NB4 (cell line): ENCODE data around the gene WNT7B.

Experiments used
- CTCF ChIP-seq: IDR thresholded peaks from one replicate; pipeline ENCODE4 v1.5.1; 2012; ENCODE audit warnings: low read depth, low read length
- MAX ChIP-seq: IDR thresholded peaks from 2 replicates; pipeline ENCODE4 v1.6.1; 2011; ENCODE audit warnings: low read depth, low read length
- POLR2A ChIP-seq: IDR thresholded peaks from 2 replicates; pipeline ENCODE4 v1.6.1; 2011; ENCODE audit warnings: mild to moderate bottlenecking; ENCODE audit not compliant: insufficient read length; ENCODE audit errors: extremely low read depth

GRCh38 chr22:46021577-46021976 lies 44.6 kb upstream of the WNT7B start:
- TF ChIP-seq POLR2A: no peak
- TF ChIP-seq CTCF: no peak
- TF ChIP-seq MAX: no peak
